Sigmoid colon (tissue), 4 donors: ENCODE data around the gene AP3B1.

Source experiments
- EP300 ChIP-seq, 4 donors: sonication (generic); formaldehyde crosslinking; IDR thresholded peaks; one replicate each; pipeline ENCODE4 v1.6.1; 2017; ENCODE audit warnings: antibody characterized with exemption in 4 of 4
- POLR2A ChIP-seq, 2 donors: fragments of 450-650 bp; IDR thresholded peaks; one replicate each; pipeline ENCODE4 v1.6.1; 2016; ENCODE audit warnings: antibody characterized with exemption in 2 of 2, mild to moderate bottlenecking in 2 of 2, moderate library complexity in 2 of 2
- POLR2AphosphoS5 ChIP-seq, 4 donors: sonication (generic); formaldehyde crosslinking; IDR thresholded peaks; one replicate each; pipeline ENCODE4 v1.6.1; 2017; ENCODE audit warnings: antibody characterized with exemption in 4 of 4
- TF ChIP-seq, protein P1 (sequence below), 4 experiments: fragments of 450-650 bp in 3 of 4; fragments of 200-600 bp in 1 of 4; IDR thresholded peaks; one replicate each; pipeline ENCODE4 v1.5.1; 2016 to 2019; ENCODE audit warnings: antibody characterized with exemption in 4 of 4, mild to moderate bottlenecking in 3 of 4, moderate library complexity in 2 of 4

- TF ChIP-seq POLR2A (IDR thresholded peaks at IDR 0.05), result no peak
- TF ChIP-seq, protein P1, sequence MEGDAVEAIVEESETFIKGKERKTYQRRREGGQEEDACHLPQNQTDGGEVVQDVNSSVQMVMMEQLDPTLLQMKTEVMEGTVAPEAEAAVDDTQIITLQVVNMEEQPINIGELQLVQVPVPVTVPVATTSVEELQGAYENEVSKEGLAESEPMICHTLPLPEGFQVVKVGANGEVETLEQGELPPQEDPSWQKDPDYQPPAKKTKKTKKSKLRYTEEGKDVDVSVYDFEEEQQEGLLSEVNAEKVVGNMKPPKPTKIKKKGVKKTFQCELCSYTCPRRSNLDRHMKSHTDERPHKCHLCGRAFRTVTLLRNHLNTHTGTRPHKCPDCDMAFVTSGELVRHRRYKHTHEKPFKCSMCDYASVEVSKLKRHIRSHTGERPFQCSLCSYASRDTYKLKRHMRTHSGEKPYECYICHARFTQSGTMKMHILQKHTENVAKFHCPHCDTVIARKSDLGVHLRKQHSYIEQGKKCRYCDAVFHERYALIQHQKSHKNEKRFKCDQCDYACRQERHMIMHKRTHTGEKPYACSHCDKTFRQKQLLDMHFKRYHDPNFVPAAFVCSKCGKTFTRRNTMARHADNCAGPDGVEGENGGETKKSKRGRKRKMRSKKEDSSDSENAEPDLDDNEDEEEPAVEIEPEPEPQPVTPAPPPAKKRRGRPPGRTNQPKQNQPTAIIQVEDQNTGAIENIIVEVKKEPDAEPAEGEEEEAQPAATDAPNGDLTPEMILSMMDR (IDR thresholded peaks at IDR 0.05), result no peak
- TF ChIP-seq POLR2AphosphoS5 (IDR thresholded peaks at IDR 0.05), result no peak
- no peak for TF ChIP-seq EP300 (IDR thresholded peaks at IDR 0.05)
Observed at GRCh38 chr5:78221964-78222451, 72.5 kb downstream of the AP3B1 start.
